ENCODE data around the gene SPACA5. TPM values are rescaled to one million over a fixed set of nuclear protein-coding genes. Genes with fewer than 3 reads are reported as not detected.
"Not testable (repeated sequence)": the region's sequence is repeated elsewhere in the genome, so short reads cannot be mapped to it uniquely, and the experiment has no call there.

Gene SPACA5
- total RNA-seq, result not detected

- H3K4me3 Mint-ChIP-seq, H3K27ac Mint-ChIP-seq, DNase-seq, H3K27me3 Mint-ChIP-seq, CTCF ChIA-PET, POLR2A ChIA-PET, H3K9me3 Mint-ChIP-seq: not testable (repeated sequence)
- peaks cover 14% of the 10 kb centered on the region for H3K36me3 Mint-ChIP-seq (ENCODE audit: low read depth)
- peaks cover 14% of the 10 kb centered on the region for H3K4me1 Mint-ChIP-seq
Observed at GRCh38 chrX:48006688-48007087, at the start of gene SPACA5. Gene SPACA5, plus strand, starts transcription at chrX:48006988. Its CDS starts 815 bp downstream, at chrX:48007803.

GRCh38 chrX:47958206-47958605 lies 48.6 kb upstream of the SPACA5 start:
- H3K27me3 Mint-ChIP-seq; CTCF ChIA-PET; H3K4me3 Mint-ChIP-seq; DNase-seq; H3K9me3 Mint-ChIP-seq; H3K4me1 Mint-ChIP-seq; H3K36me3 Mint-ChIP-seq (ENCODE audit: low read depth); H3K27ac Mint-ChIP-seq; POLR2A ChIA-PET: not testable (repeated sequence)

GRCh38 chrX:47958761-47959342 lies 47.9 kb upstream of the SPACA5 start:
- DNase-seq, result no peak
- H3K4me3 Mint-ChIP-seq, result no peak overlapping the region
- ChIA-PET CTCF (no interaction called here), POLR2A (no interaction called here)
- H3K36me3 Mint-ChIP-seq (ENCODE audit: low read depth), result no peaks in the 10 kb centered on the region
- no peaks in the 10 kb centered on the region for H3K27me3 Mint-ChIP-seq
- no peak overlapping the region for H3K27ac Mint-ChIP-seq
- no peaks in the 10 kb centered on the region for H3K4me1 Mint-ChIP-seq
- H3K9me3 Mint-ChIP-seq, result no peaks in the 10 kb centered on the region

GRCh38 chrX:47960406-47960805 lies 46.4 kb upstream of the SPACA5 start:
- H3K4me3 Mint-ChIP-seq, result no peak overlapping the region
- CTCF ChIA-PET, result no interaction called here
- H3K36me3 Mint-ChIP-seq (ENCODE audit: low read depth), result no peaks in the 10 kb centered on the region

GRCh38 chrX:47961830-47962229 lies 45.0 kb upstream of the SPACA5 start:
- H3K4me3 Mint-ChIP-seq; POLR2A ChIA-PET; H3K9me3 Mint-ChIP-seq; H3K4me1 Mint-ChIP-seq; H3K27ac Mint-ChIP-seq; DNase-seq; H3K36me3 Mint-ChIP-seq (ENCODE audit: low read depth); H3K27me3 Mint-ChIP-seq; CTCF ChIA-PET: not testable (repeated sequence)

More at GRCh38 chrX:47960406-47960805, 46.4 kb upstream of the SPACA5 start:
- no peaks in the 10 kb centered on the region for H3K4me1 Mint-ChIP-seq
- H3K27ac Mint-ChIP-seq, result no peak overlapping the region
- no peaks in the 10 kb centered on the region for H3K27me3 Mint-ChIP-seq
- POLR2A ChIA-PET, result no interaction called here
- no peak for DNase-seq
- H3K9me3 Mint-ChIP-seq, result peaks cover 5% of the 10 kb centered on the region

- H3K27ac Mint-ChIP-seq; CTCF ChIA-PET; H3K36me3 Mint-ChIP-seq (ENCODE audit: low read depth); H3K4me1 Mint-ChIP-seq; H3K27me3 Mint-ChIP-seq; POLR2A ChIA-PET; DNase-seq; H3K4me3 Mint-ChIP-seq: not testable (repeated sequence)
- peaks cover 20% of the 10 kb centered on the region for H3K9me3 Mint-ChIP-seq
Observed at GRCh38 chrX:47965526-47965925, 41.3 kb upstream of the SPACA5 start.

- no peaks in the 10 kb centered on the region for H3K27me3 Mint-ChIP-seq
- no peaks in the 10 kb centered on the region for H3K4me1 Mint-ChIP-seq
- H3K4me3 Mint-ChIP-seq, result no peak overlapping the region
- no peak for DNase-seq
- H3K9me3 Mint-ChIP-seq, result peaks cover 66% of the 10 kb centered on the region
- H3K36me3 Mint-ChIP-seq (ENCODE audit: low read depth), result peaks cover 49% of the 10 kb centered on the region
- ChIA-PET POLR2A (no interaction called here), CTCF (no interaction called here)
- no peak overlapping the region for H3K27ac Mint-ChIP-seq
Observed at GRCh38 chrX:47973235-47973634, 33.6 kb upstream of the SPACA5 start.

- peaks cover 72% of the 10 kb centered on the region for H3K9me3 Mint-ChIP-seq
- ChIA-PET POLR2A (no interaction called here), CTCF (no interaction called here)
- H3K27ac Mint-ChIP-seq, result no peak overlapping the region
- no peaks in the 10 kb centered on the region for H3K4me1 Mint-ChIP-seq
- no peak for DNase-seq
- H3K4me3 Mint-ChIP-seq, result no peak overlapping the region
- peaks cover 82% of the 10 kb centered on the region for H3K36me3 Mint-ChIP-seq (ENCODE audit: low read depth)
- no peaks in the 10 kb centered on the region for H3K27me3 Mint-ChIP-seq
Observed at GRCh38 chrX:47976254-47977151, 30.3 kb upstream of the SPACA5 start.

GRCh38 chrX:47991263-47992094 lies 15.3 kb upstream of the SPACA5 start:
- no peak for DNase-seq
- ChIA-PET CTCF (no interaction called here), POLR2A (no interaction called here)
- H3K9me3 Mint-ChIP-seq, result peaks cover 37% of the 10 kb centered on the region
- H3K27me3 Mint-ChIP-seq, result no peaks in the 10 kb centered on the region
- H3K4me1 Mint-ChIP-seq, result peaks cover 18% of the 10 kb centered on the region
- H3K4me3 Mint-ChIP-seq, result no peak overlapping the region
- peak overlapping the region; percentile 52 for H3K27ac Mint-ChIP-seq
- H3K36me3 Mint-ChIP-seq (ENCODE audit: low read depth), result peaks cover 94% of the 10 kb centered on the region

- peaks cover 33% of the 10 kb centered on the region for H3K9me3 Mint-ChIP-seq
- peaks cover 94% of the 10 kb centered on the region for H3K36me3 Mint-ChIP-seq (ENCODE audit: low read depth)
- no peak overlapping the region for H3K4me3 Mint-ChIP-seq
- H3K27me3 Mint-ChIP-seq, result no peaks in the 10 kb centered on the region
- ChIA-PET POLR2A (no interaction called here), CTCF (no interaction called here)
- no peak for DNase-seq
- H3K4me1 Mint-ChIP-seq, result peaks cover 18% of the 10 kb centered on the region
- no peak overlapping the region for H3K27ac Mint-ChIP-seq
Observed at GRCh38 chrX:47992095-47992380, 14.8 kb upstream of the SPACA5 start.

- Mint-ChIP-seq H3K27me3 (no peaks in the 10 kb centered on the region), H3K9me3 (peaks cover 29% of the 10 kb centered on the region), H3K4me1 (peaks cover 18% of the 10 kb centered on the region), H3K4me3 (no peak overlapping the region), H3K36me3 (ENCODE audit: low read depth) (peaks cover 92% of the 10 kb centered on the region), H3K27ac (no peak overlapping the region)
- no peak for DNase-seq
- ChIA-PET CTCF (no interaction called here), POLR2A (no interaction called here)
Observed at GRCh38 chrX:47992669-47993068, 14.1 kb upstream of the SPACA5 start.

GRCh38 chrX:48001260-48001659 lies 5.5 kb upstream of the SPACA5 start:
- Mint-ChIP-seq H3K9me3 (no peaks in the 10 kb centered on the region), H3K4me1 (peaks cover 22% of the 10 kb centered on the region), H3K27ac (no peak overlapping the region), H3K36me3 (ENCODE audit: low read depth) (peaks cover 56% of the 10 kb centered on the region), H3K4me3 (no peak overlapping the region), H3K27me3 (no peaks in the 10 kb centered on the region)
- DNase-seq, result no peak
- CTCF ChIA-PET, result no interaction called here
- POLR2A ChIA-PET, result no interaction called here

GRCh38 chrX:48002319-48002718 lies 4.5 kb upstream of the SPACA5 start:
- H3K36me3 Mint-ChIP-seq (ENCODE audit: low read depth), result peaks cover 46% of the 10 kb centered on the region
- H3K27ac Mint-ChIP-seq, result peak overlapping the region; percentile 49
- peaks cover 22% of the 10 kb centered on the region for H3K4me1 Mint-ChIP-seq
- peak overlapping the region; percentile 49 for H3K4me3 Mint-ChIP-seq
- H3K27me3 Mint-ChIP-seq, result no peaks in the 10 kb centered on the region
- no peaks in the 10 kb centered on the region for H3K9me3 Mint-ChIP-seq
- DNase-seq, result no peak
- POLR2A ChIA-PET, result interaction anchor here (1.2 kb wide), 1 partner anchor 19 kb away, joined by 3 read pairs; no protein-coding TSS in a partner anchor
- CTCF ChIA-PET, result no interaction called here

Measured in activated CD4-positive, alpha-beta memory T cell treated with anti-CD3 and anti-CD28 coated beads, Interleukin-2, amount 10 ng/mL, durations not matched to agents 7 days and 5 days (primary cell).